ENCODE data around the gene MINDY4.

The MINDY4 gene

DNA sequence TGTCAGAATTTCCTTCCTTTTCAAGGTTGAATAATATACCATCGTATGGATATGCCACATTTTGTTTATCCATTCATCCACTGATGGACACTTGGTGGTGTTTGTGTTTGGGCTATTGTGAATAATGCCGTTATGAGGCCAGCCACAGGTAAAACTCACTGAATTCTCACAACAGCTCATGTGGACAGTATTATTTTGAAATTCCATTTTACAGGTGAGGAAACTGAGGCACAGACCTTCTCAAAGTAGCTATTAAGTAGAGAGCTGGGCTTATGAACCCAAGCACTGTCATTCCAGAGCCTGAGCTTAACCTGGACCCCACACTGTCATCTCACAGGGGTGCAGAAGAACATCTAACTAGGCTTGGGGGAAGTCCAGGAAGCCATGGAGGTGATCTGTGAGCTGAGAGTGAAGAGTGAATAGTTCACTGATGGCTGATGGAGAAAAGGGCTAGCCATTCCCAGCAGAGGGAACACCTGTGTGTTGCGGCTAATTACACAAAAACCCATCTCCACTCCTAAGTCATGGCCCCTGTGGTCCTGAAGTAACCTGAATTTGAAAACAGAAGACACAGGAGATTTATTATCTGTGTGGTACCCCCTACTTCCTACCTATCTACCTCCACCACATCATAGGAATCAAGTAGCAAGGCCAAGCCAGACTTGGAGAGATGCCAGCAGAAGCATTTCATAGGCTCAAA is 10.6 kb upstream of the MINDY4 start:
- Histone ChIP-seq H3K27ac (replicated peaks; ENCODE audit: low read length) (no peak overlapping the region), H2AFZ (ENCODE audit: low read length) (no peak overlapping the region), H2BK5ac (ENCODE audit: low read length) (no peak overlapping the region), H3K4me1 (ENCODE audit: control insufficient read depth in 2 of 2, insufficient read depth in 1 of 2, low read depth in 1 of 2, low read length in 2 of 2) (no peaks in the 10 kb centered on the region), H3K27me3 (ENCODE audit: control insufficient read depth in 3 of 3, insufficient read depth in 3 of 3, low read depth in 1 of 3, low read length in 3 of 3) (peaks cover 0 to 3% (median 0%) of the 10 kb centered on the region in 3 experiments), H3K4ac (ENCODE audit: low read length) (no peak overlapping the region), H2BK15ac (ENCODE audit: low read length) (no peak overlapping the region), H3K9me3 (replicated peaks in 1 of 2; ENCODE audit: control insufficient read depth in 2 of 2, insufficient read depth in 1 of 2, low read depth in 1 of 2, low read length in 2 of 2) (peaks cover 0 to 2% of the 10 kb centered on the region in 2 donors), H3K4me3 (ENCODE audit: low read length in 2 of 2) (no peak overlapping the region), H3K36me3 (replicated peaks in 1 of 2; ENCODE audit: control insufficient read depth in 2 of 2, insufficient read depth in 2 of 2, low read length in 2 of 2) (peaks cover 0 to 2% of the 10 kb centered on the region in 2 donors), H3K23ac (ENCODE audit: low read depth, low read length, poor library complexity) (no peak overlapping the region), H3K9ac (ENCODE audit: low read depth, low read length, poor library complexity) (no peak overlapping the region), H4K8ac (ENCODE audit: low read depth, low read length) (no peak overlapping the region), H3K18ac (ENCODE audit: low read length) (no peak overlapping the region), H2AK5ac (ENCODE audit: low read depth, low read length) (no peak overlapping the region), H2BK12ac (ENCODE audit: low read length) (no peak overlapping the region), H3K79me1 (ENCODE audit: low read depth, low read length) (no peaks in the 10 kb centered on the region), H4K91ac (ENCODE audit: low read depth, low read length, poor library complexity) (no peak overlapping the region), H3K14ac (ENCODE audit: low read length) (no peak overlapping the region), H3K4me2 (ENCODE audit: insufficient read depth, low read length, poor library complexity, severe bottlenecking) (no peak overlapping the region), H2BK120ac (ENCODE audit: low read depth, low read length) (no peak overlapping the region)
- no peak for DNase-seq (ENCODE audit: low spot score)
- WGBS, 2 donors (ENCODE audit: extremely low coverage in 2 of 2, insufficient read length in 2 of 2, insufficient replicate concordance in 1 of 2) = no CpG with 5 or more reads among the region's 3 CpGs

- no peak overlapping the region for H3K18ac ChIP-seq (ENCODE audit: low read length)
- peaks cover 0 to 2% of the 10 kb centered on the region in 2 donors for H3K9me3 ChIP-seq (replicated peaks in 1 of 2; ENCODE audit: control insufficient read depth in 2 of 2, insufficient read depth in 1 of 2, low read depth in 1 of 2, low read length in 2 of 2)
- H2BK120ac ChIP-seq (ENCODE audit: low read depth, low read length) = no peak overlapping the region
- no peak overlapping the region for H4K91ac ChIP-seq (ENCODE audit: low read depth, low read length, poor library complexity)
- H3K27me3 ChIP-seq (ENCODE audit: control insufficient read depth in 3 of 3, insufficient read depth in 3 of 3, low read depth in 1 of 3, low read length in 3 of 3) = peaks cover 0 to 3% (median 0%) of the 10 kb centered on the region in 3 experiments
- H3K4me2 ChIP-seq (ENCODE audit: insufficient read depth, low read length, poor library complexity, severe bottlenecking) = no peak overlapping the region
- no peak overlapping the region for H3K23ac ChIP-seq (ENCODE audit: low read depth, low read length, poor library complexity)
- peaks cover 0 to 2% of the 10 kb centered on the region in 2 donors for H3K36me3 ChIP-seq (replicated peaks in 1 of 2; ENCODE audit: control insufficient read depth in 2 of 2, insufficient read depth in 2 of 2, low read length in 2 of 2)
- no peak overlapping the region for H2AFZ ChIP-seq (ENCODE audit: low read length)
- no peaks in the 10 kb centered on the region for H3K79me1 ChIP-seq (ENCODE audit: low read depth, low read length)
- no CpG with 5 or more reads among the region's 13 CpGs for WGBS, 2 donors (ENCODE audit: extremely low coverage in 2 of 2, insufficient read length in 2 of 2, insufficient replicate concordance in 1 of 2)
- no peak overlapping the region for H2AK5ac ChIP-seq (ENCODE audit: low read depth, low read length)
- H3K4ac ChIP-seq (ENCODE audit: low read length) = no peak overlapping the region
- no peak overlapping the region for H4K8ac ChIP-seq (ENCODE audit: low read depth, low read length)
- H3K27ac ChIP-seq (replicated peaks; ENCODE audit: low read length) = no peak overlapping the region
- DNase-seq (ENCODE audit: low spot score) = no peak
- H2BK12ac ChIP-seq (ENCODE audit: low read length) = no peak overlapping the region
- H3K9ac ChIP-seq (ENCODE audit: low read depth, low read length, poor library complexity) = no peak overlapping the region
- no peak overlapping the region for H2BK5ac ChIP-seq (ENCODE audit: low read length)
- H2BK15ac ChIP-seq (ENCODE audit: low read length) = no peak overlapping the region
- H3K4me3 ChIP-seq (ENCODE audit: low read length in 2 of 2) = no peak overlapping the region
- no peak overlapping the region for H3K14ac ChIP-seq (ENCODE audit: low read length)
- no peaks in the 10 kb centered on the region for H3K4me1 ChIP-seq (ENCODE audit: control insufficient read depth in 2 of 2, insufficient read depth in 1 of 2, low read depth in 1 of 2, low read length in 2 of 2)
Observed at GRCh38 chr7:30761214-30762156, 9.7 kb upstream of the MINDY4 start.

DNA sequence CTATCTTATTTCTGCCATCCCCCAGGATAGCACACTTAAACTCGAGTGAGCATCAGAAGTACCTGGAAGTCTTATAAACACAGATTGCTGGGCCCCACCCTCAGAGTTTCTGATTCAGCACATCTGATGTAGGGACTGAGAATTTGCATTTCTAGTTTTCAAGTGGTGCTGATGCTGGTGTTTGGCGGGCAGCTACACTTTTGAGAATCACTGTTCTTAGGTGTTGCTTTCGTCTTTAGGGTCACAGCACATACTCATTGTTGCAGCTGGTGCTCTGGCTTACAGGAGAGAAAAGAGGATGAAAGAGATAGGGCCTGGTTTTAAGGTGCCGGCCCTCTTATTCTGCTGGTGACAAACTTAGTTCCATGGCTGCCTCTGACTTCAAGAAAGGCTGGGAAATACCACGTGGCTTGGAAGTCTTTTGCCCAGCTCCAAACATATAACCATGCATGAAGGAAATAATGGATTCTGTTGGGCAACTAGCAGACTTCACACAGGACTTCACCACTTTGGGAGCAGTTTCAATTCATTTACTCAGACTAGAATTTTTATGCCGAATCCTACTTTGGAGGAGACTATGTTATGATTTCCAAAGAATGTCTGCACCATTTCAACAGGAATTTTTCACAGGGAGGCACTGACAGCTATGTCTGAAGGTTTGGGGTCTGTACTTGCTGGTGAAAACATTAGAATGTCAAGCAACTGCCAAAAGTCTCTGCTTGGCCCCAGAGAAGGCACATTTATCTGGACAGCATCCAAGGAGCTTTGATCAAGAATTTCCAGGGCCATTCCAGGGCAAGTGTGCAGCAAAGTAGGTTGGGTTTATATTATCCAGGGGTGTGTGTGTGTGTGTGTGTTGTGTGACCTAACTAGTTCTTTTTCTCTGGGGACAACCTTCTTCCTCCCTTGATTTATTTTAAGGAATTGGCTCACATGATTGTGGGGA is 6.9 kb upstream of the MINDY4 start:
- H4K91ac ChIP-seq (ENCODE audit: low read depth, low read length, poor library complexity) = no peak overlapping the region
- H2AK5ac ChIP-seq (ENCODE audit: low read depth, low read length) = no peak overlapping the region
- H3K9me3 ChIP-seq (replicated peaks in 1 of 2; ENCODE audit: control insufficient read depth in 2 of 2, insufficient read depth in 1 of 2, low read depth in 1 of 2, low read length in 2 of 2) = no peaks in the 10 kb centered on the region
- H2BK5ac ChIP-seq (ENCODE audit: low read length) = no peak overlapping the region
- no peak for DNase-seq (ENCODE audit: low spot score)
- no peaks in the 10 kb centered on the region for H3K79me1 ChIP-seq (ENCODE audit: low read depth, low read length)
- H3K18ac ChIP-seq (ENCODE audit: low read length) = no peak overlapping the region
- no peak overlapping the region for H3K4ac ChIP-seq (ENCODE audit: low read length)
- peaks cover 0 to 10% (median 0%) of the 10 kb centered on the region in 3 experiments for H3K27me3 ChIP-seq (ENCODE audit: control insufficient read depth in 3 of 3, insufficient read depth in 3 of 3, low read depth in 1 of 3, low read length in 3 of 3)
- H3K27ac ChIP-seq (replicated peaks; ENCODE audit: low read length) = no peak overlapping the region
- H2BK120ac ChIP-seq (ENCODE audit: low read depth, low read length) = no peak overlapping the region
- H2BK15ac ChIP-seq (ENCODE audit: low read length) = no peak overlapping the region
- no peak overlapping the region for H4K8ac ChIP-seq (ENCODE audit: low read depth, low read length)
- peaks cover 0 to 2% of the 10 kb centered on the region in 2 donors for H3K4me1 ChIP-seq (ENCODE audit: control insufficient read depth in 2 of 2, insufficient read depth in 1 of 2, low read depth in 1 of 2, low read length in 2 of 2)
- H2AFZ ChIP-seq (ENCODE audit: low read length) = no peak overlapping the region
- H3K14ac ChIP-seq (ENCODE audit: low read length) = no peak overlapping the region
- H3K4me2 ChIP-seq (ENCODE audit: insufficient read depth, low read length, poor library complexity, severe bottlenecking) = no peak overlapping the region
- no peak overlapping the region for H2BK12ac ChIP-seq (ENCODE audit: low read length)
- H3K9ac ChIP-seq (ENCODE audit: low read depth, low read length, poor library complexity) = no peak overlapping the region
- H3K23ac ChIP-seq (ENCODE audit: low read depth, low read length, poor library complexity) = no peak overlapping the region
- WGBS, 2 donors (ENCODE audit: extremely low coverage in 2 of 2, insufficient read length in 2 of 2, insufficient replicate concordance in 1 of 2) = no CpG with 5 or more reads among the region's 6 CpGs
- H3K36me3 ChIP-seq (replicated peaks in 1 of 2; ENCODE audit: control insufficient read depth in 2 of 2, insufficient read depth in 2 of 2, low read length in 2 of 2) = no peaks in the 10 kb centered on the region
- no peak overlapping the region for H3K4me3 ChIP-seq (ENCODE audit: low read length in 2 of 2)
